Amygdala (tissue), 56 donors: ENCODE results near the gene IER2.
A peak's percentile ranks its signal among the peaks of the same experiment; 100 is the strongest.
"Not testable (repeated sequence)": the region's sequence is repeated elsewhere in the genome, so short reads cannot be mapped to it uniquely, and the experiment has no call there.

Source experiments
- DNase-seq, 56 donors: peaks; one replicate each; lab custom pipeline; 2025; lab: John Stamatoyannopoulos, UW

The IER2 gene

DNA sequence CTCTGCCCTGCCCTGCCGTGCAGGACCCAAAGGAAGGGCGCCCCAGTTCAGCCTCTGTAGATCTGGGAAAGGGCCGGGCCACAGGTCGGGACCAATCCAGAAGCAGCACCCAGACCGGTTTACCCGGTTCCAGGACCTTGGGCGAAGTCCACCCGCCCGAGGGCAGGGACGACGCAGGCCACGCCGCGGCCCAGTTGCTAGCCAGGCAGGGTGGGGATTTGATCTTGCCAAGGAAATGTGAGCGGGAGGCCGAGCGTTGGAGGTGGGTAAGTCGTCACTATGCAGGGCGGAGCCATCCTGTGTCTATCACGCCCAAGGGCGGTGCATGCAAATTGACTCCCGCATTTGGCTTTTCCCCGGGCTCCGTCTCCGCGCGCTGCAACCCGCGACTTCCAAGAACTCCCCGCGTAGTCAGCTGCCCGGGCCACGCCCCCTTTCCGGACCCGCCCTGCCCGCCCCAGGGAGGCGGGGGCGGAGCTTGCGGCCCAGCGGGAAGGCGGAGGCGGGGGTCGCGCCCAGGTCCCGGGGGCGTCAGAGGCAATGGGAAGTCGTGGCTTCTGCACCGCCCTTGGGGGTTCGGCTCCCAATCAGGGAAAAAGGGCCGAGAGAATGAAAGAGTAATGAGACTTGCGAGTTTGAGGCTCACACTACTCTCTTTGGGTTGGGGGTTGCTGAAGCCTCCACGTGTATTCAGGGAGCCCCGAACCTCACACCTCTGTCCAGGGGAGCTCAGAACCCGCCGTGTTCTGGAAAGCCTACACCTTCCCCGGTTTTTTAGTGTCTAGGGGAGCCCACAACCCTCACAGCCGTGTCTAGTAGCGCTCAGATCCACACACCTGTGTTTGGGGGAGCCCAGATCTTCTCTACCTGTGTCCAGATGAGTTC lies 12.8 kb downstream of the IER2 start:
- DNase-seq = peak in 55 of 56 donors; percentile 41 to 97 (median 84)

DNA sequence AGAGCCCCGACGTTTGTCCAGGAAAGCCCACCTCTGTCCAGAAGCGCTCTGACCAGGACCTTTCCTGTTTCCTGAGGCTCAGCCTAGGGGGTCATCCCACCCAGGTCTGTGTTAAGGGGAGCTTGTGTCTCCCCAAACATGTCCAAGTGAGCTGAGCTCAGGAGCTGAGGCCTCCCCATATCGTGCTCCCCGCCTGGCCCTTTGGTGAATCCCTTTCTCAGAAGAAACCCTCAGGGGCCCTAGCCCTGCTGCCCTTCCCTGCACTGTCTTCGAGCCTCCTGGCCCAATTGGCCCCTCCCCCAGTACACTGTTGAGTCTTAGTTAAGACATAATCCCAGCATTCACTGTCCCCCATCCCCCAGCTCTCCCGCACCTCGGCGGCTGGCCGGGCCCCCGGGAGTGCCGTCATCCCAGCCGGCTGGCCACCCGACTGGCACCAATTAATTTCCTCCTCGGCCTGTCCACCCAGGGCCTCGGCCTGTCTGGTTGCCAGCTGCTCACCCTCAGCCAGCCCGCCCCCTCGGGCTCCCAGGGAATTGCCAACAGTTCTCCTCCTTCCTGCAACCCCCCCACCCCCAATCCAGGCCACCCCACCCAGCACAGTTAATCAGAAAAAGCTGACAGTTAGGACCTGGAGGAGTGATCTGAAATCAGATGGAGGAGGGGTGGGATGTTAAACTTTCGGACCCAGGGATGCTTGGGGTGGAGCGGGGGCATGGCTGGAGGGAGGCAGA lies 13.6 kb downstream of the IER2 start:
- peak in 43 of 56 donors; percentile 16 to 79 (median 51) for DNase-seq

DNA sequence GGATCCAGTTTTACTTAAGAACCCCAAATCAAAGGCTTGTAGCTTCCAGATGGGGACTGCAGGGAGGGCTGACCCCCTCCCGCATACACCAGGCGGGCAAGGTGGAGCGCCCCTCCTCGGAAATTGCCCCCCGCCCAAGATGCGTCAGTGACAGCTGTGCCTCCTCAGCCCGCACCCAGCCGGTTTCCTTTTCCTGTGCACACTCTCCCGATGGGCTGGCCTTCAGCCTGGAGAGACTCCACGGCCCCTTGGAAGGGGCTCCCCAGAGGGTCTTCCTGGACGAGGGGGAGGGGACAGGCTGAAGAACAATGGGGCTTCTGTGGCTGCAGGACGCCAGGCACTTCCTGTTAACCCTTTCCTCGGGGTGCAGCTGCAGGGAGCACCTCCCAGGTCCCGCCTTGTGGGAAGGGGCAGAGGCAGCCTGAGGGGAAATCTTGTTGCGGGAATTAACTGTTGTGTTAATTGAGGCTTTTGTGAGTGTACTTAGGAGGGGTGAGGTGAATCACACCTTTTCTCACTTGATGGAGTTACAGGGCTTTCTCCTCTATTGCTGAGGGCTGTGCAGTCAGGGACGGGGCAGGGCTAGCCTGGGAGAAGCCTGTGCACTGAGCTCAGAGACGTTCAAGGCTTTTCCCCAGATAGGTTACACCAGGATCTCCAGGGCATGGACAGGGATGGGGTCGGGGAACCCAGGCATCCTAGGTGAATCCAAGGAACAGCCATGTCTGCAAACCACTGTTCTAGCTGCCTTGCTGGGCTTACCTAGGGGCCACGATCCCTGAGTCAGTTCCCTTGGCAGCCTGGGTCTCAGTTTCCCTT lies 14.3 kb downstream of the IER2 start:
- DNase-seq = peak in 24 of 56 donors; percentile 11 to 60 (median 32)

DNA sequence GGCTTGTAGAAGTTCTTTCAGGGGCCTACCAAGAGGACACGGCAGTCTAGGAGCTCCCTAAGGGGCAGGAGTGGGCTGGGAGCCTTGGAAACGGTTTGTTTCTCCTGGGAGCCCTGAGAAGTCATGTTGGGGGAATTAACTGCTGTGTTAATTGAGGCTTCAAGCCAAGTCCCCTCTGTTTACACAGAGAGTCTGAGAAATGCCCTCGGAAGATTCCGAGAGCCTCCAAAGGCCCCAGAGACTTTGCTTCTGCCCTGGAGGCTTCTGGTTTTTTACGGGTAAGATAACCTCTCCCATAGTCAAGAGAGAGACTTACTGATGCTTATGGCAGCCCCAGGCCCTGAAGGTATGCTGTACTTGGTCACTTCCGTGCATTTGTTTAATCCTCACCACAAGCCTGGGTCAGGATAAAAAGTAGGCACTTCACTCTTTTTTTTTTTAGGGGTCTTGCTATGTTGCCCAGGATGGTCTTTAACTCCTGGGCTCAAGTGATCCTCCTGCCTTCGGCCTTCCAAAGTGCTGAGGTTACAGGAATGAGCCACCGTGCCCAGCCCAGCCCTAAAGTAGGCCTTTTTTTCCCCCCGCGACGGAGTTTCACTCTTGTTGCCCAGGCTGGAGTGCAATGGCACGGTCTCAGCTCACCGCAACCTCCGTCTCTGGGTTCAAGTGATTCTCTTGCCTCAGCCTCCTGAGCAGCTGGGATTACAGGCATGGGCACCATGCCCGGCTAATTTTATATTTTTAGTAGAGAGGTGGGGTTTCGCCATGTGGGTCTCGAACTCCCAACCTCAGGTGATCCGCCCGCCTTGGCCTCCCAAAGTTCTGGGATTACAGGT lies 15.2 kb downstream of the IER2 start:
- no peak for DNase-seq

DNA sequence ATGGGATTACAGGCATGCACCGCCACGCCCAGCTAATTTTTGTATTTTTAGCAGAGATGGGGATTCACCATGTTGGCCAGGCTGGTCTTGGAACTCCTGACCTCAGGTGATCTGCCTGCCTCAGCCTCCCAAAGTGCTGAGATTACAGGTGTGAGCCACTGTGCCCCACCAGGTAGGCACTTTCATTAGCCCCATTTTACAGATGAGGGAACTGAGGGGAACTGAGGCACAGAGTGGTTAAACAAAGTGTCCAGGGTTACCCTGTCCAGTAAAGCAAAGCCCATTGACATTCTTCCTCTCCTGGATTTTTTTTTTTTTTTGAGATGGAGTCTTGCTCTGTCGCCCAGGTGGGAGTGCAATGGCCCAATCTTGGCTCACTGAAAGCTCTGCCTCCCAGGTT lies 15.9 kb downstream of the IER2 start:
- not testable (repeated sequence) for DNase-seq

DNA sequence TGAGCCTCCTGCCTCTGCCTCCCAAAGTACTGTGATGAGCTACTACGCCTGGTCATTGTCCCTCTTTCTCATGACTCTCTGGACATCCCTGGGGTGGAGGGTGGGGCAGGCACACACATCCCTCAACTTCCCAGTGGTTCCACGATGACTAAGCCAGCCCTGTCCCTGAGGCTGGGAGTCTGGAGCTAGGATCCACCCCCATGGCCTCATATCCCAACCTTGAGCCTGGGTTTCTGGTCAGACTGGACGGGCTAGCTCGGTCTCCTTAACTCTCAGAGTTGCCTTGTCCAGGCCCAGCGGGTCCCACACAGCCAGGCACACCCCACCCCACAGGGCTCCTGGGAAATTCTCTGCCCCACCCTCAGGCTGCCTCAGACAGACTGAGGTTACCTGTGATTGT lies 19.6 kb downstream of the IER2 start:
- no peak for DNase-seq

DNA sequence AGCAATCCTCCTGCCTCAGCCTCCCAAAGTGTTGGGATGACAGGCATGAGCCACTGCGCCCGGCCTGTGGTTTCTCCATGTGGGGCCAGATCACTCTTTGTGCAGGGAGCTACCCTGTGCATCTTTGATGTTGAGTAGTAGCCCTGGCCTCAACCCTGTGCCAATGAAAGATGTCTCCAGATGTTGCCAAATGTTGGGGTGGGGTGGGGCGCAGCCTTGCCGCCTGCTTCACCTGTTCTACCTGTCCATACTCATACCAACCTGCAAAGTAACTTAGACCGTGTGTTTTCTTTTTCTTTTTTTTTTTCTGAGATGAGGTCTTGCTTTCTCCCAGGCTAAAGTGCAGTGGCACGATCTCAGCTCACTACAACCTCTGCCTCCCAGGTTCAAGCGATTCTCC lies 20.9 kb downstream of the IER2 start:
- DNase-seq = no peak

DNA sequence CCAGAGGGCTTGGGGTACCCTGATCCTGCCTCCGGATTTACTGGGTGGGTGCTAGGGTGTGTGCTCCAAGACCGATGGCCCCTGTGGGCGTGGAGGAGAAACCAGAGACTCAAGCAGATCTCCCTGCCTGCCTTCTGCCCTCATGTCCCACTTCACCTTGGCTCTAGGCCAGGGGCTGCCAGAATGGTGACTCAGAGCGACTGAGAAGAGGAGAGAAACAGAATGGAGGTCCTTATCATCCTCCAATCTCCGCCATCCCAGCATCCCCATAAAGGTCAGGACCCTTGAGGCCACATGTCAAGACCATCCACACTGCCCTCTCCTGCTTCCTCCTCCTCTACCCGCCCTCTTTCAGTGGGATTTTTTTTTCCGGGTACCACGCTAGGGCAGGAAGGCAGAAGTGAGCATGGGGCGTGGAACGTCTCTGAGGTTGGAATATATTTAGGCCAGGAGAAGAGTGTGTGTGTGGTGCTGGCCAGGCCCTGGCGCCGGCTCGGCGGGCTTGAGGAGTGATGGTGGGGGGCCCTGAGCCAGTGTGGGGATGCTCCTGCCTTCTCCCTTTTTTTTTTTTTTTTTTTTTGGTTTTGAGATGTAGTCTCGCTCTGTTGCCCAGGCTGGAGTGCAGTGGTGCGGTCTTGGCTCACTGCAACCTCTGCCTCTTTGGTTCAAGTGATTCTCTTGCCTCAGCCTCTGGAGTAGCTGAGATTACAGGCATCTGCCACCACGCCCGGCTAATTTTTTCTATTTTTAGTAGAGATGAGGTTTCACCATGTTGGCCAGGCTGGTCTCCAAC lies 22.3 kb downstream of the IER2 start:
- peak in 14 of 56 donors; percentile 3 to 48 (median 26) for DNase-seq

DNA sequence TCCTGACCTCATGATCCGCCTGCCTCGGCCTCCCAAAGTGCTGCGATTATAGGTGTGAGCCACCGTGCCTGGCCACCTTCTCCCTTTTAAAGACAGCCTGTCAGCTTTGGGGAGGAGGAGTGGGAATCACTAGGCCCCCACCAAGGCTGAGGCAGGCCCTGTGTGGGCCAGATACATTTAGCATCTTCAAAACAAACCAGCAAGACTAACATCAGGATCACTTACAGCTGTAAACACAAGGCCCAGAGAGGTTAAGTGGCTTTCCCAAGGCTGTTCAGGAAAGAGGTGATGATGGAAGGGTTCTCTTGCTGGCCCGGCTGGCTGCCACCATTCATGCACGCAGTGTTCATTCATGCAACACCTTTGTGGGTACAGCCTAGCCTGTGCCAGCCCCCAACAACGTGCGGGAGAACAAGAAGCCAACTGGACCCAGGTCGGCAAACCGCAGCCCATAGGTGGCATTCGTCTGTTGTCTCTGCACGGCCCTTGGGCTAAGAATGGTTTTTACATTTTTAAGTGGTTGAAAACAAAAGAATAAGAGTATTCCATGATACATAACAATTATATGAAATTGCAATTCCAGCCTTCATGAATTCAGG lies 23.0 kb downstream of the IER2 start:
- no peak for DNase-seq

DNA sequence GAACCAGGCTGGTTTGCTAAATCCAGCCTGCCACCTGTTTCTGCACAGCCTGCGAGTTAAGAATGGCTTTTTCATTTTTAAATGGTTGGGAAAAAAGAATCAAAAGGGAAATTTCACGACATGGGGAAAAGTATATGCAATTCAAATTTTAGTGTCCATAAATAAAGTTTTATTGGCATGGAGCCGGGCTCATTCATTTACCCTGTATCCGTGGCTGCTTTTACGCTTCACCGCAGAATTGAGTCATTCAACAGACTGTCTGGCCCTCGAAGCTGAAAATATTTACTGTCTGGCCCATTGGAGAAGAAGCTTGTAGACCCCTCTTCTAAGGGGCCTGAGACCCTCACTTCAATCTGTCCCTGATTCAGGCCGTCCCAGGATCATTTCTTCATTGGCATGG lies 26.1 kb downstream of the IER2 start:
- DNase-seq = no peak

DNA sequence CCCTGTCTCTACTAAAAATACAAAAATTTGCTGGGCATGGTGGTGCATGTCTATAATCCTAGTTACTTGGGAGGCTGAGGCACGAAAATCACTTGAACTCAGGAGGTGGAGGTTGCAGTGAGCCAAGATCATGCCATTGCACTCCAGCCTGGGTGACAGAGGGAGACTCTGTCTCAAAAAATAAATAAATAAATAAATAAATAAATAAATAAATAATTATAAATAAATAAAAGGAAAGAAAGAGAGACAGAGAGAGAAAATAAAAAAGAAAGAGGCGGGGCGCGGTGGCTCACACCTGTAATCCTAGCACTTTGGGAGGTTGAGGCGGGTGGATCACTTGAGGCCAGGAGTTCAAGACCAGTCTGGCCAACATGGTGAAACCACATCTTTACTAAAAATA lies 27.4 kb downstream of the IER2 start:
- DNase-seq = not testable (repeated sequence)

DNA sequence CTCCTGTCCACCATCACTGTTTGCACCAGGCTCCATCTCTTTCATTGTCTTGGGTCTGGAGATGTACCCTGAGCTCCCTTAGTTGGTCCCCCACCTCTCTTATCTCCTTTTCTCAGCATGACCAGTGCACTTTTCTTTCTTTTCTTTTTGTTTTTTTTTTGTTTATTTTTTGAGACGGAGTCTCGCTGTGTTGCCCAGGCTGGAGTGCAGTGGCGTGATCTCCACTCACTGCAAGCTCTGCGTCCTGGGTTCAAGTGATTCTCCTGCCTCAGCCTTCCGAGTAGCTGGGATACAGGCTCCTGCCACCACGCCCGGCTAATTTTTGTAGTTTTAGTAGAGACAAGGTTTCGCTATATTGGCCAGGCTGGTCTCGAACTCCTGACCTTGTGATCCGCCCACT lies 28.1 kb downstream of the IER2 start:
- not testable (repeated sequence) for DNase-seq

DNA sequence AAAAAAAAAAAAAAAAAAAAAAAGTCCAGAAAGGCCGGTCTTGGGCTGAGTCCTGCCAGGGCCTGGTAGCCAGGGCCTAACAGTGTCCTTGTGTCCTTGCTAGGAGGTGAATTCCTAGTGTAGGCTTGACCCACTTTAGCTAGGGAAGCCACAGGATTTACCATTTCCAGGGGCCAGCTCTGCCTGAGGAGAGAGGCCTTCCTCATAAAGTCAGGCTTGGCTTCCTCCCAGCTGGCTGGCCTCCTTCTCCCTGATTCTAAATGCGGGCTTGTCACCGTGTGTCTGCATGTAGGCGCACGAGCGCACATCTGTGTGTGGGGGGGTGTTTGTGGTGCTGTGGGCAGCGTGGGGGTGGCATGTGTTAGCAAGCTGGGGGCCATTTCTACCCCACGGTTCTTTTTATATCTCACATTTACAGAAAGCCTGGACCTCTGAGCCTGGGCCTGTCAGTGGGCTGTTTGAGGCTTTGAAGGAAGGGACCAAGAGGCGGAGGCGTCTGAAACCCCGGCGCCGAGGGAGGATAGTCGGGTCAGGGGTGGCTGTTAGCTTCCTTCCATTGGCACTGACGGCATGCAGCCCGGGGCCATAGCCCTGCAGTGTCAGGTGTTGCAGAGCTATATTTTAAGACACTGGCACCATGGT lies 31.7 kb downstream of the IER2 start:
- peak in 49 of 56 donors; percentile 3 to 78 (median 38) for DNase-seq

DNA sequence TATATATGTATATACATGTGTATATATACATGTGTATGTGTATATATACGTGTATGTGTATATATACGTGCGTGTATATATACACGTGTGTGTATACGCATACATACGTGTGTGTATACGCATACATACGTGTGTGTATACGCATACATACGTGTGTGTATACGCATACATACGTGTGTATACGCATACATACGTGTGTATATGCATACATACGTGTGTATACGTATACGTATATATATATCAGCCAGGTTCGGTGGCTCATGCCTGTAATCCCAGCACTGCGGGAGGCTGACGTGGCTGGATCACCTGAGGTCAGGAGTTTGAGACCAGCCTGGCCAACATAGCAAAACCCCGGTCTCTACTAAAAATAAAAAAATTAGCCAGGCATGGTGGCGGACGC lies 34.7 kb downstream of the IER2 start:
- DNase-seq = not testable (repeated sequence)

DNA sequence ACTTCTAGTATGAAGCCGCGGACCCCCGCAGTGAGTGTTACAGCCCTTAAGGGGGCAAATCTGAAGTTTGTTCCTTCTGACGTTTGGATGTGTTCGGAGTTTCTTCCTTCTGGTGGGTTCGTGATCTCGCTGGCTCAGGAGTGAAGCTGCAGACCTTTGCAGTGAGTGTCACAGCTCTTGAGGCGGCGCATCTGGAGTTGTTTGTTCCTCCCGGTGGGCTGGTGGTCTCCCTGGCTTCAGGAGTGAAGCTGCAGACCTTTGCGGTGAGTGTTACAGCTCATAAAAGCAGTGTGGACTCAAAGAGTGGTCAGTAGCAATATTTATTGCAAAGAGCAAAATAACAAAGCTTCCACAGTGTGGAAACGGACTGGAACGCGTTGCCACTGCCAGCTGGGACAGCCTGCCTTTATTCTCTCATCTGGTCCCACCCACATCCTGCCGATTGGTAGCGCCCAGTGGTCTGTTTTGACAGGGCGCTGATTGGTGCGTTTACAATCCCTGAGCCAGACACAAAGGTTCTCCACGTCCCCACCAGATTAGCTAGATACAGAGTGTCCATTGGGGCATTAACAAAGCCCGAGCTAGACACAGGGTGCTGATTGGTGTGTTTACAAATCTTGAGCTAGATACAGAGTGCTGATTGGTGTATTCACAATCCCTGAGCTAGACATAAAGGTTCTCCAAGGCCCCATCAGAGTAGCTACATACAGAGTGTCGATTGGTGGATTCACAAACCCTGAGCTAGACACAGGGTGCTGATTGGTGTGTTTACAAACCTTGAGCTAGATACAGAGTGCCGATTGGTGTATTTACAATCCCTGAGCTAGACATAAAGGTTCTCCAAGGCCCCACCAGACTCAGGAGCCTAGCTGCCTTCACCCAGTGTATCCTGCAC lies 35.8 kb downstream of the IER2 start:
- DNase-seq = peak in 17 of 56 donors; percentile 2 to 55 (median 12)

DNA sequence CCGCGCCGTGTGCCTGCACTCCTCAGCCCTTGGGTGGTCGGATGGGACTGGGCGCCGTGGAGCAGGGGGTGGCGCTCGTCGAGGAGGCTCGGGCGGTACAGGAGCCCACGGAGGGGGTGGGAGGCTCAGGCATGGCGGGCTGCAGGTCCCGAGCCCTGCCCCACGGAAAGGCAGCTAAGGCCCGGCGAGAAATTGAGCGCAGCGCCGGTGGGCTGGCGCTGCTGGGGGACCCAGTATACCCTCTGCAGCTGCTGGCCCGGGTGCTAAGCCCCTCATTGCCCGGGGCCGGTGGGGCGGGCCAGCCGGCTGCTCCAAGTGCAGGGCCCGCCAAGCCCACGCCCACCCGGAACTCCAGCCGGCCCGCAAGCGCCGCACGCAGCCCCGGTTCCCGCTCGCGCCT lies 36.5 kb downstream of the IER2 start:
- DNase-seq = not testable (repeated sequence)

DNA sequence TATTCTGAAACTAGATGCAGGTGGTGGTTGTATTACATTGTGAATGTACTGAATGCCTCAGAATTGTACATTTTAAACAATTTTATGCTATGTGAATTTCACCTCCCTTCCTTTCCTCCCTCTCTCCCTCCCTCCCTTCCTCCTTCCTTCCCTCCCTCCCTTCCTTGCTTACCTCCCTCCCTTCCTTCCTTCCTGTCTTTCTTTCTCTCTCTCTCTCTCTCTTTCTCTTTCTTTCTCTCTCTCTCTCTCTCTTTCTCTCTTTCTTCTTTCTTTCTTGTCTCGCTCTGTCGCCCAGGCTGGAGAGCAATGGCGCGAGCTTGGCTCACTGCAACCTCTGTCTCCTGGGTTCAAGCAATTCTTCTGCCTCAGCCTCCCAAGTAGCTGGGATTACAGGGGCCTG lies 37.2 kb downstream of the IER2 start:
- no peak for DNase-seq
